Stimulated activated CD4-positive, alpha-beta T cell treated with anti-CD3 and anti-CD28 coated beads, Interleukin-4, amount 100 ng/mL, for 24 hours (primary cell): ENCODE results near the gene CA12.

ENCODE experiments used
- DNase-seq: peaks from one replicate; pipeline ENCODE4 v3.0.0-alpha.2; 2020

CA12 gene

DNA sequence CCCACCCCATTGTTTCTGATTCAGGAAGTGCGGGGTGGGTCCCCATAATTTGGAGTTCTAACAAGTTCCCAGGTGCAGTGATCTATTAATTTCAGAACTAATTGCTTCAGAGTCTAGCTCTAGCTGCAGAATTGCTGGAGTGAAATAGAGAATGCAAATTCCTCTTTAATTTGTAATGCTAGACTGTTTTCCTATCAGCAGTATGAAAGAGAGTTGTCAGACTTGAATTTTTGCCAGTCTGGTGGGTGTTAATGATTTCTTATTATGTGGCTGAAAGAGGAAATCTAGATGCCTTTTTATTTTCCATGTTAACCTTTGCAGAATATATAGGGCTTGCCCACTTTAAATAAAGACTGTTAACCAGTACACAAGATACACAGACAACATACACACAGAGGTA is 80.6 kb downstream of the CA12 start:
- no peak for DNase-seq

GRCh38 chr15:63299943-63300575 is 81.6 kb downstream of the CA12 start:
- no peak for DNase-seq

- DNase-seq, result no peak
These were observed 85.5 kb downstream of the CA12 start for GRCh38 chr15:63296195-63296594.

GRCh38 chr15:63295341-63295740 is 86.3 kb downstream of the CA12 start:
- DNase-seq, result no peak

DNA sequence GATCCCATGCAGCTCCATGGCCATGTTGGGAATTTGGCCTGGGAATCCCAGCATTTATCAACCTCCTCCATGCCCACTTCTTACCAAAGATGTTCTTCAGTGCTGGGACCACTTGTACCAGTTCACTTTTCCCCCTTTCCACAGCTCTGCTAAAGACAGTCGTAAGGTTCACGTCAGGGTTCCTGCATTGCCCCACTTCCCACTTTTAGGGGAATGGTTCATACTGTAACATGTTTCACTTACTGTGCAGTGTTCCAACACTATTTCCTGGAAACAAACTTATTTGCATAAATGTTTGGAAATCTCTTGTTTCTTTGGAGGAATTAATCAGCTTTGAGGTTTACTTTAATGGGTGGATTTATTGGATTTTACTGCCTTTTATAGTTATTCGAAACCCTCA is 87.3 kb downstream of the CA12 start:
- DNase-seq, result no peak

- no peak for DNase-seq
These were observed 88.9 kb downstream of the CA12 start for GRCh38 chr15:63292771-63293170.

DNA sequence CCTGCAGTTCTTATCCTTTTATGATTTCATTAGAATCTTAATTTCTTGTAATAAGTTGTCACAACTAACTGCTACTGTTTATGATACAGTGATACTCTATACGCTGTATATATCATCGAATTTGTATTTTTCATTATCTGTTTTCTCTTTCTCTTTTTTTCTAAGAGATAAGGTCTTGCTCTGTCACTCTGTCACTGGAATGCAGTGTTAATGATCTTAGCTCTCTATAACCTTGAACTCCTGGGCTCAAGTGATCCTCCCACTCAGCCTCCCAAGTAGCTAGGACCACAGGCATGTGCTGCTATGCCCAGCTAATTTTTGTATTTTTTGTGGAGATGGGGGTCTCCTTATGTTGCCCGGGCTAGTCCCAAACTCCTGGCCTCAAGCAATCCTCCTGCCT is 89.4 kb downstream of the CA12 start:
- no peak for DNase-seq

DNA sequence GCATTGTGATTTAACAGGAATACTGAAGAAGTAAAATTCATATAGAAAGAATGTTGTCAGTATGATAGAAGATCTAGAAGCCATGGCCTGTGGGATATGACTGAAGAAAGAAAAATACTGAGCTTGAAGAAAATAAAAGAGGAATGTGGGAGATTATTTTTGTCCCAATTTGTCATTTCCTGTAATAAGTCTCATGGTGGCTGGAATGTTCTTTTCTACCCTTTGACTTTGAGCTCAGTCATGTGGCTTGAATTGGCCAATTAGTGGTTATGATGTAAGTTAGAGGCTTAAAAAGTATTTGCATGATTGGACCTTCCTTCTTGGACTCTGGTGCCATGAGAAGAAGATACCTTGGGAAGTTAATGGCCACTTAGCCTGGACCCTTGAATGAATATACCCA is 90.1 kb downstream of the CA12 start:
- no peak for DNase-seq

DNA sequence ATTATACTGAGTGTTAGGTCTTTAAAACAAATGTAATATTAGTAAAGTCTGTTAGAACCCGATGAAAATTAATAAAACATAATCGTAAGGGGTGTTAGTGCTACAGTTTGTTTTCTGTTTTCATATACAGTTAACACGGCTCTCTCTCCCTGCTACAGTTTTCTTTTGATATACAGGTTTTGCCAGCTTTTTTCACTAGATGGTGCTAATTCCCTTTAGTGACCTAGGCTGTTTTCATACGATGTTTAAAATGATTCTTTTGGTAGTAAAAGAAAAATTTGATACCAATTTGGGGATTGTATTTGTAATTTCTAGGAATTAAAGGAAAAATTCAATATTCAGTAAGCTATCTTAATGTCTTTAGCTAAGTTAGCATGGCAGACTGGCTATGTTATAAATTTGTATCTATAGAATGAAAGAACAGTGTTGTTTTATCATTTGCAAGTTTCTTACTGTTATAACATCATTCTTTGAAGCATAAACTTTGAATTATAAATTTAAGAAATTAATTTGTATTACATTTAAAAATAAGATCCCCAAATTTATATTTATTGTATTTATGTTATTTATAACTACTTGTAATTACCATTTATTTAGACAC is 92.8 kb downstream of the CA12 start:
- DNase-seq, result no peak

DNA sequence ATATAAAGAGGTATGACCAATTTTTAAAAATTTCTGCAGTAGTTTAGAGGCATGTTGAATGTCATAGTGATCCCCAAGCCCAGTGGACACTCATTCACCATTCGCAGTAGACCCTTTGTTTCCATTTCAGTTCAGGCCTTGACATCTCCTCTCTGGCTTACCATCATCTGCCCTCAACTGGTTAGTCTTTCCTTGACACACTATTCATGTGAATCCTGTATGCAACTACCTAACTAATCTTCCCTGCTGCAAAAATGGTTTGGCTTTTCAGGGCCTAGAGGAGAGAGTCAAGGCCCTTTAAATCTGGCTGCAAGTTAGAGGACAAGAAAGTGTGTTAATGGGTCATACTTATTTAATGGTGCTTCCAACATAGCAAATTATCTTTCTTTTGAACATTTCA is 93.3 kb downstream of the CA12 start:
- DNase-seq, result no peak

DNA sequence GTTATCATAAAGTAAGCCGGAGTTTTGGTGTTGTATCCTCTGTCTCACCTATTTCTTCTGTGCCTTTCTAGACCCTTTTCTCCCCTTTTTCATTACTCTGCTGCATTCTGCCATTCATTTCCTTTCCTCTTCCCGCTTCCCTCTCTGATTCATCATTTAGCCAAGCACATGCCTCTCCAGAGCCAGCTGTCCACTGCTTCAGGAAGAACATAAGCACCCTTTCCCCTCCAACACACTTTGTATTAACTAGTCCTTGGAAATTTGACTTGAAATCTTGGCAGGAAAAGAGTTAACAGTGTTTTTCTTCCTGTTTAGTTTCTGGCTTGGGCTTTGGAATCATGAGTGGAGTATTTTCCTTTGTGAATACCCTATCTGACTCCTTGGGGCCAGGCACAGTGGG is 94.5 kb downstream of the CA12 start:
- no peak for DNase-seq

- DNase-seq, result no peak
These were observed 97.3 kb downstream of the CA12 start for GRCh38 chr15:63284335-63284734.

DNA sequence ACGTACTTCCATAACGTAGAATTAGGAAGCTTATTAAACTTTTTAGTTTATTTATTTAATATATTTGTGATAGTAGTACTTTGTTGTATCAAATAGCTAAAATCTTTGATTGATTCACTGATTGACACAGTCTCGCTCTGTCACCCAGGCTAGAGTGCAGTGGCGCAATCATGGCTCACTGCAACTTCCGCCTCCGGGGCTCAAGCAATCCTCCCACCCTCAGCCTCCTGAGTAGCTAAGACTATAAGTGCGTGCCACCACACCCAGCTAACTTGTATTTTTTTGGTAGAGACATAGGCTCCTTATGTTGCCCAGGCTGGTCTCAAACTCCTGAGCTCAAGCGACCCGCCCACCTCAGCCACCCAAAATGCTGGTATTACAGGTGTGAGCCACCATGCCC is 98.5 kb downstream of the CA12 start:
- no peak for DNase-seq

GRCh38 chr15:63277893-63278456 is 103.7 kb downstream of the CA12 start:
- no peak for DNase-seq

GRCh38 chr15:63277038-63277892 is 104.4 kb downstream of the CA12 start, which contains the start of gene APH1B:
Gene APH1B, plus strand, starts transcription at chr15:63277605. Its CDS starts 19 bp downstream, at chr15:63277624.
- peak; percentile 67 for DNase-seq

DNA sequence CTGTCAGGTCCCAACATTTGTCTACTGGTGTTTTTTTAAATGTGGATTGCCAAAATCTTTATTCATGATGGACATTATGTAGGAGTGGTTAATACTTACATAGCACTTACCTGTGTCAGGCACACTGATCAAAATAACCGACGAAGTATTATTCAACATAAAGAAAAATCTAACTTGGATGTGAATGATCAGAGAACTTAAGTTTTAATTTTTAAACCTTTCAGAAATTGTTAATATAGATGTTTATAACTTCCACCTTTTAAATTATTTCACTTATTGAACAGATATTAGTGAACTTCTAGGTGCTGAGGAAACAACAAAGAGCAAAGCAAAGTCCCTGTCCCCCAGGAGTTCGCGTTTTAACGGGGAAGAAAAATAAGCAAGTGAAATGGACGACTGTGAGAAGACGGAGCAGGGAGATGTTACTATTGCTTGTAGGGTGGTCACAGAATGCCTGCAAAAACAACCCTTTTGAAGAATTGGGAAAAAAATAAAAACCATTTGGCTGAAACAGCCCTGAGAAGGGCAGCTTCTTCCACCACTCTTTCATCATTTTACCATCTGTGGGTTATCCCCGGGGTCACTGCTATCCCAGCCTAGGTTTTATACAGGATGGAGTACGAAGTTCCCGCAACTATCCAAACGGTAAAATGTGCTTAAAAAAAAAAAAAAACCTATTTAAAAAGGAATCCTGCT is 105.2 kb downstream of the CA12 start:
- no peak for DNase-seq

GRCh38 chr15:63274427-63274826 is 107.2 kb downstream of the CA12 start:
- DNase-seq, result no peak
